PC-9 (cell line): ENCODE results near the gene COL13A1. TPM values are rescaled to one million over a fixed set of nuclear protein-coding genes. Genes with fewer than 3 reads are reported as not detected.

ENCODE experiments used
- BruUV-seq: library from RNA; stranded (reverse); fragments of 400-500 nt; replicated peaks from 2 replicates; lab custom pipeline; 2021; lab: Mats Ljungman, UMichigan
- CTCF ChIA-PET: fragments of 300-600 bp; sonication (Branson Sonifier 250); formaldehyde crosslinking; loops from one replicate; lab custom pipeline; 2022; ENCODE audit warnings: antibody characterized with exemption; lab: Charles Lee
- POLR2A ChIA-PET: fragments of 300-600 bp; sonication (Branson Sonifier 250); formaldehyde crosslinking; loops from one replicate; lab custom pipeline; 2022; ENCODE audit warnings: antibody characterized with exemption; ENCODE audit not compliant: unreplicated experiment; lab: Charles Lee
- DNase-seq, 2 experiments: peaks; one replicate each; pipeline versions ENCODE4 v3.0.0 to v3.0.0-alpha.2; 2015 to 2022; ENCODE audit warnings: mixed read lengths in 1 of 2
- H2AFZ ChIP-seq: fragments of 200-600 bp; sonication (generic); 2 replicates; pipeline ENCODE4 v1.8.1; 2017; ENCODE audit warnings: antibody characterized with exemption
- H3F3A ChIP-seq: fragments of 200-600 bp; sonication (generic); 2 replicates; pipeline ENCODE4 v1.8.1; 2017; ENCODE audit warnings: antibody characterized with exemption, mild to moderate bottlenecking, low read depth; ENCODE audit not compliant: insufficient read depth
- H3K27ac ChIP-seq: fragments of 200-600 bp; sonication (generic); 2 replicates; pipeline ENCODE4 v1.6.1; 2016; ENCODE audit warnings: mixed run types
- H3K27me3 ChIP-seq: fragments of 200-600 bp; sonication (generic); 2 replicates; pipeline ENCODE4 v1.6.1; 2016; ENCODE audit warnings: low read depth, mixed run types; ENCODE audit not compliant: insufficient read depth
- H3K36me3 ChIP-seq: fragments of 200-600 bp; sonication (generic); 2 replicates; pipeline ENCODE4 v1.6.1; 2016; ENCODE audit warnings: low read depth, mixed run types
- H3K4me1 ChIP-seq: fragments of 200-600 bp; sonication (generic); replicated peaks from 2 replicates; pipeline ENCODE4 v1.6.1; 2016; ENCODE audit warnings: mixed run types; ENCODE audit not compliant: insufficient read depth
- H3K4me2 ChIP-seq: fragments of 200-600 bp; sonication (generic); 2 replicates; pipeline ENCODE4 v1.6.1; 2017; ENCODE audit warnings: mixed run types
- H3K4me3 ChIP-seq: fragments of 200-600 bp; sonication (generic); 2 replicates; pipeline ENCODE4 v1.6.1; 2016; ENCODE audit warnings: mixed run types
- H3K79me2 ChIP-seq: fragments of 200-600 bp; sonication (generic); 2 replicates; pipeline ENCODE4 v1.6.1; 2017; ENCODE audit warnings: low read depth, mixed run types
- H3K9me2 ChIP-seq: fragments of 200-600 bp; sonication (generic); 2 replicates; pipeline ENCODE4 v1.8.1; 2017; ENCODE audit warnings: mild to moderate bottlenecking; ENCODE audit not compliant: insufficient read depth
- H3K9me3 ChIP-seq: fragments of 200-600 bp; sonication (generic); 2 replicates; pipeline ENCODE4 v1.8.1; 2016; ENCODE audit warnings: low read depth; ENCODE audit not compliant: insufficient read depth
- H4K20me1 ChIP-seq: fragments of 200-600 bp; sonication (generic); 2 replicates; pipeline ENCODE4 v1.8.1; 2017; ENCODE audit not compliant: insufficient read depth
- CTCF ChIP-seq: fragments of 200-600 bp; sonication (generic); conservative IDR thresholded peaks from 2 replicates; pipeline ENCODE4 v1.6.1; 2017; ENCODE audit warnings: mixed run types, antibody characterized with exemption, mild to moderate bottlenecking, moderate library complexity
- EZH2 ChIP-seq: fragments of 200-600 bp; sonication (generic); IDR thresholded peaks from 2 replicates; pipeline ENCODE4 v1.8.0; 2017; ENCODE audit warnings: antibody characterized with exemption, low read depth
- intact Hi-C: fragments of 100-400 bp; cut with micrococcal nuclease; formaldehyde crosslinking; loops from one replicate; pipeline ENCODE4 v1.10.0; 2022; ENCODE audit not compliant: unreplicated experiment
- total RNA-seq: library from RNA; stranded (reverse); gene quantifications from 2 replicates; pipeline ENCODE4 v1.2.3, GENCODE V29; 2021

The COL13A1 gene
- total RNA-seq, 1 experiment from 2014 or later: 1.6 TPM

- Histone ChIP-seq H3K4me2 (no peak overlapping the region), H3K79me2 (no peaks in the 10 kb centered on the region), H3K36me3 (no peaks in the 10 kb centered on the region), H2AFZ (no peak overlapping the region), H3K9me2 (no peaks in the 10 kb centered on the region), H3K9me3 (no peaks in the 10 kb centered on the region), H3K4me3 (no peak overlapping the region), H3F3A (peaks cover 10% of the 10 kb centered on the region), H3K27ac (no peak overlapping the region), H4K20me1 (no peaks in the 10 kb centered on the region), H3K27me3 (no peaks in the 10 kb centered on the region), H3K4me1 (peaks cover 33% of the 10 kb centered on the region)
- ChIA-PET CTCF (interaction anchor here (0.8 kb wide), 1 partner anchor 46 kb away, joined by 3 read pairs; no protein-coding TSS in a partner anchor), POLR2A (no interaction called here)
- no peak for TF ChIP-seq CTCF
- no peak for TF ChIP-seq EZH2
- intact Hi-C loops: no loop called here
- DNase-seq: no peak
- BruUV-seq: no TSS peak
Measured at GRCh38 chr10:69837261-69837660, 35.6 kb downstream of the COL13A1 start.

GRCh38 chr10:69838418-69838817, 36.7 kb downstream of the COL13A1 start:
- Histone ChIP-seq H3K27me3 (no peaks in the 10 kb centered on the region), H3K4me2 (peak overlapping the region; percentile 58; the same call in 1 of the 2 replicates), H3K36me3 (no peaks in the 10 kb centered on the region), H4K20me1 (no peaks in the 10 kb centered on the region), H3K4me3 (no peak overlapping the region), H3K27ac (no peak overlapping the region), H3K9me3 (no peaks in the 10 kb centered on the region), H3K4me1 (peaks cover 33% of the 10 kb centered on the region), H3F3A (peaks cover 10% of the 10 kb centered on the region), H3K9me2 (no peaks in the 10 kb centered on the region), H3K79me2 (no peaks in the 10 kb centered on the region), H2AFZ (no peak overlapping the region)
- TF ChIP-seq EZH2: no peak
- no peak for TF ChIP-seq CTCF
- intact Hi-C loops: no loop called here
- no TSS peak for BruUV-seq
- ChIA-PET CTCF (no interaction called here), POLR2A (no interaction called here)
- DNase-seq: no peak

DNA sequence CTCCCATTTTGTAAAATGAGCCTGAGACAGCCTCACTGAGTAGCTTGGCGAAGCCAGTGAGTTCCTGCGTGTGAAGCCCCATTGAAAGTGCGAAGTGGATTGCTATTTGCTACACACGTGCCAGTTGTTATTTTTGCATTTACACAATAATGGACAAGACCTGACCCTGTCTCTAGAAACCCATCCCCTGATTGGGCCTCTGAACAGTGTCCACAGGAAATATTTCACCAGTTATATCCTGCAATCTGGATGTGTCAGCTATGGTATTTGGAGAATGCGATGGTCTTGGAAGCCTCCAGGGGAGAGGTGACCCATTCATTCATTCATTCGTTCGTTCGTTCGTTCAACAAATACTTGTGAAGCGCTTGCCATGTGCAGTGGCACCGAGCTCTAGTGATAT, 37.1 kb downstream of the COL13A1 start:
- TF ChIP-seq CTCF (no peak), EZH2 (no peak)
- Histone ChIP-seq H3K4me3 (no peak overlapping the region), H3K9me3 (no peaks in the 10 kb centered on the region), H2AFZ (no peak overlapping the region), H3K36me3 (no peaks in the 10 kb centered on the region), H3K27ac (peak overlapping the region; percentile 43; the same call in 1 of the 2 replicates), H3K27me3 (no peaks in the 10 kb centered on the region), H4K20me1 (no peaks in the 10 kb centered on the region), H3K4me1 (peaks cover 33% of the 10 kb centered on the region), H3K4me2 (peak overlapping the region; percentile 58), H3K79me2 (no peaks in the 10 kb centered on the region), H3F3A (peaks cover 10% of the 10 kb centered on the region), H3K9me2 (no peaks in the 10 kb centered on the region)
- ChIA-PET CTCF (interaction anchor here (1.0 kb wide), 1 partner anchor 23 kb away, joined by 3 read pairs; no protein-coding TSS in a partner anchor), POLR2A (no interaction called here)
- intact Hi-C loops: no loop called here
- DNase-seq: peak; percentile 17 to 73
- BruUV-seq: no TSS peak
